ENCODE measurements around the gene GOLIM4.
"Not testable (repeated sequence)": the region's sequence is repeated elsewhere in the genome, so short reads cannot be mapped to it uniquely, and the experiment has no call there.

The GOLIM4 gene

DNA sequence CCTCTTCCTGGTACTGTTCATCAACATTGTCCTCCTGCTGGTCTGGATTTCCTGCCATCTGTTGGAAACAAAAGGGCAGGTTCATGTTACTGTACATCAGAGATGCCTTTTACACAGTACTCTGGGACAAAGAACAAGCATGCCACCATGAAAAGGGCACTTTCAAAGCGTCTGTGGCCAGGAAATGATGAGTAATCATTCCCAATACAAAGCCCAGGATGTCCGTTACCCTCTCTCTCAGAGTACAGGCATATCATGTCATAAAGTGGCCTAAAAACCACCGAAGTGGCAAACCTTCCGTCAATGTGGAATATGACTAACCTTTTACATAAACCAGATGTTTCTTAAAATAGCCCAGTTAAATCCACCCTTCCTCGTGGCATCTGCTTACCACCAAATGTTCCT lies 71.2 kb downstream of the GOLIM4 start:
- TF ChIP-seq POLR2AphosphoS5 (IDR thresholded peaks at IDR 0.05; ENCODE audit: low read depth, low read length) (no peak), TAF1 (IDR thresholded peaks at IDR 0.05; ENCODE audit: low read depth, low read length) (no peak), POU2F2 (IDR thresholded peaks at IDR 0.05; ENCODE audit: low read depth, low read length) (no peak), SPI1 (IDR thresholded peaks at IDR 0.05; ENCODE audit: low read depth, low read length) (no peak), PAX5 (IDR thresholded peaks at IDR 0.05; ENCODE audit: insufficient read depth, low read length, severe bottlenecking) (no peak), POLR2A (IDR thresholded peaks at IDR 0.05; ENCODE audit: low read depth, low read length) (no peak)

DNA sequence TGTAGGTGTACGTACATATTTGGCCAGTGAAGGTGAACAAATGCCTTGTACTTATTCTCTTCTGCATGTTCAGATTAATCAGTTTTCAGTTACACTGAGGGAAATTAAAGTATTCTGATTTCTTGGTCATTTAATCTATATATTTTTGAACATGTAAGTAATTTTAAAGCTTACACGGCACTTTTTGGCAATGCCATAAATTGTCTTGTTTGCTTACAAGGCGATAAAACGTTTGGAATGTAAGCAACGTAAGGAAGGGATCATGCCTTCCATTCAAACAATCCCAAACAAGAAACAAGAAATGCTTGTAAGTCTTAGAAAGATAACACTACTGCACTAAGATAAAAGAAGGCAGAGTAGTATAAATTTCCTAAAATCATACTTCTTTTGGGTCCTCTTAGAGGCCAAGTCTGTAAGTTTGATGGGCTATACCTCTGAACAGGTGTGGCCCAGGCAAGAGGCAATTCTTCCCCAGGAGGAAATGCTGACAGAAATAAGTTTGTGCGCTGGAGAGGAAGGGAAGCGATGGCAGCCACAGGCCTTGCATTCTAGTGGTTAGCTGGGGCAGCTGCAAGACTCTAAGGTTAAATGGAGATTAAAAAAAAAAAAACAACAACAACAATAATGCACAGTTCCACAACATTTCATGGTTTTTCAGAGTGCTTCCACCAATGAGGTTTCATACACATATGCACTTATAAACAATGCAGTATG lies 73.8 kb downstream of the GOLIM4 start:
- TF ChIP-seq POU2F2 (IDR thresholded peaks at IDR 0.05; ENCODE audit: low read depth, low read length) = no peak
- TF ChIP-seq TAF1 (IDR thresholded peaks at IDR 0.05; ENCODE audit: low read depth, low read length) = no peak
- TF ChIP-seq POLR2AphosphoS5 (IDR thresholded peaks at IDR 0.05; ENCODE audit: low read depth, low read length) = no peak
- no peak for TF ChIP-seq SPI1 (IDR thresholded peaks at IDR 0.05; ENCODE audit: low read depth, low read length)
- DNase-seq (ENCODE audit: insufficient read length, low spot score) (no peak), FAIRE-seq (no peak)

More for the DNA sequence above, 71.2 kb downstream of the GOLIM4 start:
- FAIRE-seq (no peak), DNase-seq (ENCODE audit: insufficient read length, low spot score) (no peak)

DNA sequence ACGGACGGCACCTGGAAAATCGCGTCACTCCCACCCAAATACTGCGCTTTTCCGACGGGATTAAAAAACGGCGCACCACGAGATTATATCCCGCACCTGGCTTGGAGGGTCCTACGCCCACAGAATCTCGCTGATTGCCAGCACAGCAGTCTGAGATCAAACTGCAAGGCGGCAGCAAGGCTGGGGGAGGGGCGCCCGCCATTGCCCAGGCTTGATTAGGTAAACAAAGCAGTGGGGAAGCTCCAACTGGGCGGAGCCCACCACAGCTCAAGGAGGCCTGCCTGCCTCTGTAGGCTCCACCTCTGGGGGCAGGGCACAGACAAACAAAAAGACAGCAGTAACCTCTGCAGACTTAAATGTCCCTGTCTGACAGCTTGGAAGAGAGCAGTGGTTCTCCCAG lies 84.4 kb downstream of the GOLIM4 start:
- FAIRE-seq; DNase-seq (ENCODE audit: insufficient read length, low spot score): not testable (repeated sequence)

DNA sequence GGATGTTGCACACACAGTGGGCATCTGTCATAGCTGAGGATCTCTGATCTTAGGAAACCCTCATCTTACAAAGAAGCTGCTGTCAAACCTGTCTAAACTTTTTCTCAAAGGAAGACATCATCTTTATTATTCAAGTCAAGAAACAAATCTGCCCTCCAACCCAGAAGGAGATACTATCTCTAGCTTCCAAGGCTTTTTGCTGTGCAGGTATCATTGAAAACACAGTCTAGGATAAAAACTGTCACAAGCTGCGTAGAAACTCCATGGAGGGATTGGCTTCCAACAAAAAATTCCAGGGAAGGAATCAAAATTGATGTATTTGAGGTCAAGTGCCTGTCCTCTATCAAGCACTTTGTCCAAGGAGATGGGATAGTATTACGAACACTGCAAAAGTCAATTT lies 89.1 kb downstream of the GOLIM4 start:
- TF ChIP-seq TAF1 (IDR thresholded peaks at IDR 0.05; ENCODE audit: low read depth, low read length) (no peak), PAX5 (IDR thresholded peaks at IDR 0.05; ENCODE audit: insufficient read depth, low read length, severe bottlenecking) (no peak), POLR2A (IDR thresholded peaks at IDR 0.05; ENCODE audit: low read depth, low read length) (no peak)
- FAIRE-seq = no peak
- DNase-seq (ENCODE audit: insufficient read length, low spot score) = no peak

DNA sequence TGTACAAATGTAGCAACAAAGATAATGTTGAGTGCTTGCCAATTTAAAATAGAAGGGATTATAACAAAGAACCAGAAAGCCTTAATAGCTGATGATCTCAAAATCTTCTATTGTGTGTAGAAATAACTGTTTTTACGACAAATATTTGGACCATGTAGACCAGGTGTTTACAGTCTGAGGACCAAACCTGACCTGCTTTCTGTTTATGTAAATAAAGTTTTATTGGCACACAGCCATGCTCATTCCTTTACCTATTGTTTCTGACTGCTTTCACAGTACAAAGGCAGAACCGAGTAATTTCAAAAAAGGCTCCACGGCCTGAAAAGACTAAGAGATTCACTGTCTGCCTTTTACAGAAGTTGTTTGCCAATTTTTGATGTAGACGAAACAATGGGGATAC lies 91.8 kb downstream of the GOLIM4 start:
- DNase-seq (ENCODE audit: insufficient read length, low spot score) (no peak), FAIRE-seq (no peak)
- TF ChIP-seq POU2F2 (IDR thresholded peaks at IDR 0.05; ENCODE audit: low read depth, low read length) = no peak
- no peak for TF ChIP-seq POLR2AphosphoS5 (IDR thresholded peaks at IDR 0.05; ENCODE audit: low read depth, low read length)
- TF ChIP-seq PAX5 (IDR thresholded peaks at IDR 0.05; ENCODE audit: insufficient read depth, low read length, severe bottlenecking) = no peak
- TF ChIP-seq SPI1 (IDR thresholded peaks at IDR 0.05; ENCODE audit: low read depth, low read length) = no peak
- TF ChIP-seq POLR2A (IDR thresholded peaks at IDR 0.05; ENCODE audit: low read depth, low read length) = no peak
- no peak for TF ChIP-seq TAF1 (IDR thresholded peaks at IDR 0.05; ENCODE audit: low read depth, low read length)

DNA sequence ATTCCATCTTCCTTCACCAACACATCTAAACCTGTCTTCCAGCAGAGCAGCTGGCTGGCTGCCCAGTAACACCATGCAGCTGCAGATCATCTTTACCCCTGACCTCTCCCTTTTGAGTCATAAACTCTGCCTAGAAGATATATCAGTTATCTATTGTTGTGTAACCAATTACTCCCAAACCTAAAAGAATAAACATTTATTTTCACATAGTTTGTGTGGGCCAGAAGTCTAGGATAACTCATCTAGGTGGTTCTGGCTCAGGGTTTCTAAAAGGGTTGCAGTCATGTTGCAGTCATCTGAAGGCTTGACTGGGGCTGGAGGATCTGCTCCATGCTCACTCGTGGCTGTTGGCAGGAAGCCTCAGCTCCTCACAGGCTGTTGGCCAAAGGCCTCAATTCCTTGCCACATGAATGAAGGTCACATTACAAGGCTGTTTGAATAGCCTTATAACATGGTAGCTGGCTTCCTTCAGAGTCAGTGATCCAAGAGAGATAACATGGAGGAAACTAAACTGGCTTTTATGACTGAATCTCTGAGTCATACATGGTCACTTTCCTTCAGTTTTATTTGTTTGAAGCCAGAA lies 92.8 kb downstream of the GOLIM4 start:
- DNase-seq (ENCODE audit: insufficient read length, low spot score) (no peak), FAIRE-seq (no peak)
- TF ChIP-seq PAX5 (IDR thresholded peaks at IDR 0.05; ENCODE audit: insufficient read depth, low read length, severe bottlenecking) (no peak), POLR2AphosphoS5 (IDR thresholded peaks at IDR 0.05; ENCODE audit: low read depth, low read length) (no peak), POLR2A (IDR thresholded peaks at IDR 0.05; ENCODE audit: low read depth, low read length) (no peak), TAF1 (IDR thresholded peaks at IDR 0.05; ENCODE audit: low read depth, low read length) (no peak), SPI1 (IDR thresholded peaks at IDR 0.05; ENCODE audit: low read depth, low read length) (no peak), POU2F2 (IDR thresholded peaks at IDR 0.05; ENCODE audit: low read depth, low read length) (no peak)

DNA sequence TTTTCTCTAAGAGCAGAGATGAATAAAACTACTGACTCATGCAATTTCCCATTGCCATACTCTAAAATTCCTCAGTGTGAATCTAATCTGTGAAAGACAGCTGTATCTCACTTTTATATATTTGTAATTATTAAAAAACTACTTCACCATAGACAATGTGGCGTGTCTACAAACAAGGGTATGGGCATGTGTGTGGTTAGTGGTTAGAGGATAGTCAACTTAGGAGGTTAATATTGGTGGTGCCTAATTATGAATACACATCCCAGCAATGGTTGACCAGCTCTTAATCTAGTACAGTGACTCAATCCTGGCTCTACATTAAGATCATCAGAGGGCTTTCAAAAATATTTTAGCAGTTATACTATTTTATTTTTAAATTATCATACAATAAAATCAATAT lies 94.5 kb downstream of the GOLIM4 start:
- no peak for FAIRE-seq
- no peak for DNase-seq (ENCODE audit: insufficient read length, low spot score)
- TF ChIP-seq TAF1 (IDR thresholded peaks at IDR 0.05; ENCODE audit: low read depth, low read length) (no peak), SPI1 (IDR thresholded peaks at IDR 0.05; ENCODE audit: low read depth, low read length) (no peak), POU2F2 (IDR thresholded peaks at IDR 0.05; ENCODE audit: low read depth, low read length) (no peak), PAX5 (IDR thresholded peaks at IDR 0.05; ENCODE audit: insufficient read depth, low read length, severe bottlenecking) (no peak)

DNA sequence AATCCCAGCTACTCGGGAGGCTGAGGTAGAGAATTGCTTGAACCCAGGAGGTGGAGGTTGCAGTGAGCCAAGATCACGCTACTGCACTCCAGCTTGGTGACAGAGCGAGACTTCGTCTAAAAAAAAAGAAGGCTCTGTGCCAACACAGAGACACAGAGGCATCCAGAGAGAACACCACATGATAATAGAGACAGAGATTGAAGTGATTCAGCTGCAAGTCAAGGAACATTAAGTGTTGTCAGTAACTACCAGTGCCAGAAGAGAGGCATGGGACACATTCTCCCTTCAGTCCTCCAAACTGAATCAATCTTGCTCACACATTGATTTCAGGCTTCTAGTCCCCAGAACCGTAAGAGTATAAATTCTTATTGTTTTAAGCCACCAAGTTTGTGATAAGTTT lies 97.5 kb downstream of the GOLIM4 start:
- TF ChIP-seq POLR2A (IDR thresholded peaks at IDR 0.05; ENCODE audit: low read depth, low read length) (no peak), POLR2AphosphoS5 (IDR thresholded peaks at IDR 0.05; ENCODE audit: low read depth, low read length) (no peak), SPI1 (IDR thresholded peaks at IDR 0.05; ENCODE audit: low read depth, low read length) (no peak), POU2F2 (IDR thresholded peaks at IDR 0.05; ENCODE audit: low read depth, low read length) (no peak), PAX5 (IDR thresholded peaks at IDR 0.05; ENCODE audit: insufficient read depth, low read length, severe bottlenecking) (no peak), TAF1 (IDR thresholded peaks at IDR 0.05; ENCODE audit: low read depth, low read length) (no peak)
- no peak for FAIRE-seq
- no peak for DNase-seq (ENCODE audit: insufficient read length, low spot score)

DNA sequence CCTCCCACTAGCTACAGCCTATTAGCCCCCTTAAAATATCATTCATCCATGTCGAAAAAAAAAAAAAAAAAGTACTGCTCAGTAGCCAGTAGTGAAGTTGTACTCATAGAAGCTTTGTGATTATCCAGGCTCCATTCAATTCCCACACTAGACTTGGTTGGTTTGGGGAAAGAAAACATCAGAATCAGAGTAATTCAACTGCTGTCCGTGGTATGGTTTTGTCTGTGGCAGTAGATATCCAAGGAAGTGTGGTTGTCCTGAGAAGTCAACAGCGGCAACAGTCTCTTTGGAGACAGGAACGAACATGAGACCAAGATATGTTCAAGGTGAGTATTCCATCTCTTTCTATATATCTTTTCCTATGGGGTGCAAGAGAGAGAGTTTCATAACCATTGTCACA lies 99.2 kb downstream of the GOLIM4 start:
- FAIRE-seq (no peak), DNase-seq (ENCODE audit: insufficient read length, low spot score) (no peak)
- no peak for TF ChIP-seq TAF1 (IDR thresholded peaks at IDR 0.05; ENCODE audit: low read depth, low read length)
- TF ChIP-seq POLR2AphosphoS5 (IDR thresholded peaks at IDR 0.05; ENCODE audit: low read depth, low read length) = no peak
- no peak for TF ChIP-seq POU2F2 (IDR thresholded peaks at IDR 0.05; ENCODE audit: low read depth, low read length)
- no peak for TF ChIP-seq POLR2A (IDR thresholded peaks at IDR 0.05; ENCODE audit: low read depth, low read length)
- no peak for TF ChIP-seq PAX5 (IDR thresholded peaks at IDR 0.05; ENCODE audit: insufficient read depth, low read length, severe bottlenecking)
- TF ChIP-seq SPI1 (IDR thresholded peaks at IDR 0.05; ENCODE audit: low read depth, low read length) = no peak

DNA sequence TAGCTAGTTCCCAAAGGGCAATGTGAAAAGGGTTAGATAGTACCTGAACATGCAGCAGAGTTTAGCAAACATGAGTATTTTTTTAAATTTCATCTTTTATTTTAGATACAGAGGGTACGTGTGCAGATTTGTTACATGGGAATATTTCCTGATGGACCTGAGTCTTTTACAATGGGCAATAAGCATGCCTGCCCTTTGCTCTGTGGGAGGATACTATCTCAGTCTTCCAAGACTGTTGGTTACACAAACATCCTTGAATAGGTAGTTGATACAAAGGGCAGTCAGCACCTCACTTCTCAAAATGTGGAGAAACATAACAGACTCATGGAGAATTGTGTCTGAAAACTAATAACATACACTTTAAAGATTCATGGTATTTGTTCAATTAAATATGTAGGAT lies 103.3 kb downstream of the GOLIM4 start:
- DNase-seq (ENCODE audit: insufficient read length, low spot score) = no peak
- TF ChIP-seq POU2F2 (IDR thresholded peaks at IDR 0.05; ENCODE audit: low read depth, low read length) = no peak
- no peak for TF ChIP-seq POLR2AphosphoS5 (IDR thresholded peaks at IDR 0.05; ENCODE audit: low read depth, low read length)
- TF ChIP-seq PAX5 (IDR thresholded peaks at IDR 0.05; ENCODE audit: insufficient read depth, low read length, severe bottlenecking) = no peak
- no peak for TF ChIP-seq POLR2A (IDR thresholded peaks at IDR 0.05; ENCODE audit: low read depth, low read length)
- no peak for TF ChIP-seq TAF1 (IDR thresholded peaks at IDR 0.05; ENCODE audit: low read depth, low read length)
- no peak for TF ChIP-seq SPI1 (IDR thresholded peaks at IDR 0.05; ENCODE audit: low read depth, low read length)
- FAIRE-seq = no peak

All from GM12891 (cell line).